SW480 (cell line): ENCODE results near the gene ZNF804B.

Experiments
- DNase-seq: peaks from one replicate; pipeline ENCODE4 v3.0.0-alpha.2; 2016; ENCODE audit warnings: low spot score

The ZNF804B gene

GRCh38 chr7:89265631-89266030 is 506.1 kb downstream of the ZNF804B start:
- DNase-seq: no peak

GRCh38 chr7:89283302-89283701 is 523.8 kb downstream of the ZNF804B start:
- no peak for DNase-seq

GRCh38 chr7:89308535-89308934 is 549.0 kb downstream of the ZNF804B start:
- no peak for DNase-seq

- DNase-seq: peak; percentile 20
Observed at GRCh38 chr7:89311886-89312285, 552.4 kb downstream of the ZNF804B start.

GRCh38 chr7:89312551-89312950 is 553.1 kb downstream of the ZNF804B start:
- DNase-seq: no peak

GRCh38 chr7:89316584-89317251 is 557.2 kb downstream of the ZNF804B start:
- no peak for DNase-seq

GRCh38 chr7:89332026-89332425 is 572.5 kb downstream of the ZNF804B start:
- DNase-seq: no peak

GRCh38 chr7:89334797-89335196 is 575.3 kb downstream of the ZNF804B start:
- peak; percentile 28 for DNase-seq

GRCh38 chr7:89335490-89335889 is 576.0 kb downstream of the ZNF804B start:
- no peak for DNase-seq

GRCh38 chr7:89336121-89336520 is 576.6 kb downstream of the ZNF804B start:
- no peak for DNase-seq

- no peak for DNase-seq
Observed at GRCh38 chr7:89339748-89340147, 580.2 kb downstream of the ZNF804B start.

GRCh38 chr7:89357121-89357520 is 597.6 kb downstream of the ZNF804B start:
- DNase-seq: no peak

GRCh38 chr7:89377219-89377618 is 617.7 kb downstream of the ZNF804B start:
- DNase-seq: no peak

GRCh38 chr7:89385411-89385810 is 625.9 kb downstream of the ZNF804B start:
- no peak for DNase-seq
